Natural killer cell (primary cell): Measurements from ENCODE around the gene PSMA7. TPM values are rescaled to one million over a fixed set of nuclear protein-coding genes. Genes with fewer than 3 reads are reported as not detected.

ENCODE experiments used
- ATAC-seq, 3 donors: fragments of 150-1000 bp in 2 of 3; fragments of 200-7000 bp in 1 of 3; cut with Tn5 transposase; 1 replicate in 1 of 3; 2 replicates in 2 of 3; pipeline ENCODE4 v1.10.0; 2021; ENCODE audit warnings: mild to moderate bottlenecking in 2 of 3, moderate library complexity in 2 of 3
- DNase-seq, 2 donors: peaks; one replicate each; pipeline versions ENCODE4 v3.0.0 to v3.0.0-alpha.2; 2013 to 2021; ENCODE audit warnings: mixed read lengths in 1 of 2
- H3K27ac ChIP-seq: one replicate; pipeline ENCODE4 v1.5.1; 2013; ENCODE audit warnings: mild to moderate bottlenecking, low read length
- H3K27me3 ChIP-seq: one replicate; pipeline ENCODE4 v1.6.1; 2013; ENCODE audit warnings: low read length; ENCODE audit not compliant: control insufficient read depth, insufficient read depth
- H3K36me3 ChIP-seq: one replicate; pipeline ENCODE4 v1.6.1; 2013; ENCODE audit warnings: low read length; ENCODE audit not compliant: control insufficient read depth, insufficient read depth
- H3K4me1 ChIP-seq: one replicate; pipeline ENCODE4 v1.6.1; 2013; ENCODE audit warnings: low read length; ENCODE audit not compliant: control insufficient read depth, insufficient read depth
- H3K4me3 ChIP-seq: one replicate; pipeline ENCODE4 v1.5.1; 2013; ENCODE audit warnings: low read length
- H3K9me3 ChIP-seq: one replicate; pipeline ENCODE4 v1.6.1; 2013; ENCODE audit warnings: low read length; ENCODE audit not compliant: control insufficient read depth, insufficient read depth
- H3K27ac Mint-ChIP-seq, 2 donors: one replicate each; pipeline ENCODE4 v1.8.0; 2022; ENCODE audit warnings: mild to moderate bottlenecking in 2 of 2, mixed read lengths in 2 of 2, moderate library complexity in 1 of 2
- H3K27me3 Mint-ChIP-seq, 2 donors: one replicate each; pipeline ENCODE4 v1.8.0; 2022; ENCODE audit warnings: low read depth in 2 of 2, mixed read lengths in 2 of 2
- H3K36me3 Mint-ChIP-seq: one replicate; pipeline ENCODE4 v1.8.0; 2022; ENCODE audit warnings: mixed read lengths
- H3K4me1 Mint-ChIP-seq, 2 donors: one replicate each; pipeline ENCODE4 v1.8.0; 2022; ENCODE audit warnings: mixed read lengths in 2 of 2
- H3K4me3 Mint-ChIP-seq: one replicate; pipeline ENCODE4 v1.8.0; 2022; ENCODE audit warnings: mild to moderate bottlenecking, moderate library complexity, mixed read lengths
- H3K9me3 Mint-ChIP-seq, 2 donors: one replicate each; pipeline ENCODE4 v1.8.0; 2022; ENCODE audit warnings: mixed read lengths in 2 of 2
- CTCF ChIP-seq: fragments of 200-600 bp; IDR thresholded peaks from one replicate; pipeline ENCODE4 v1.8.0; 2022; ENCODE audit warnings: antibody characterized with exemption
- WGBS: methylation state at CpG from one replicate; pipeline ENCODE4 v1.1.7; 2013; ENCODE audit warnings: missing lambda C conversion rate; ENCODE audit not compliant: insufficient coverage; 5-methylcytosine and 5-hydroxymethylcytosine counted together
- intact Hi-C: fragments of 100-400 bp; cut with micrococcal nuclease; formaldehyde crosslinking; loops from one replicate; pipeline ENCODE4 v1.14.2; 2022
- total RNA-seq, 4 donors: library from RNA; stranded (reverse); fragments of 120-200 nt in 1 of 4; gene quantifications; one replicate each; pipeline versions ENCODE4 v1.2.3 to v1.2.4, GENCODE V29; 2013 to 2022

Gene PSMA7
- total RNA-seq, 3 donors from 2014 or later (not counting 1 experiment from before 2014, with no cell fraction given), result 154 to 177 (median 168) TPM

GRCh38 chr20:62179162-62179504 is 35.9 kb upstream of the PSMA7 start:
- TF ChIP-seq CTCF, result no peak
- DNase-seq (no peak), ATAC-seq (no peak)
- over 99% methylated on average over 14 of the region's 14 CpGs for WGBS
- no peaks in the 10 kb centered on the region for H3K27me3 Mint-ChIP-seq
- no peak overlapping the region for H3K27ac Mint-ChIP-seq
- H3K36me3 Mint-ChIP-seq, result no peaks in the 10 kb centered on the region
- H3K9me3 ChIP-seq, result no peaks in the 10 kb centered on the region
- H3K4me1 Mint-ChIP-seq, result peaks cover 14 to 18% of the 10 kb centered on the region in 2 donors
- H3K4me1 ChIP-seq, result peaks cover 10% of the 10 kb centered on the region
- H3K4me3 ChIP-seq, result no peak overlapping the region
- intact Hi-C loops, result no loop called here
- H3K27ac ChIP-seq, result no peak overlapping the region
- no peaks in the 10 kb centered on the region for H3K27me3 ChIP-seq
- H3K36me3 ChIP-seq, result peaks cover 2% of the 10 kb centered on the region
- H3K4me3 Mint-ChIP-seq, result no peak overlapping the region
- no peaks in the 10 kb centered on the region for H3K9me3 Mint-ChIP-seq

GRCh38 chr20:62178316-62179161 is 35.3 kb upstream of the PSMA7 start:
- H3K27me3 Mint-ChIP-seq, result no peaks in the 10 kb centered on the region
- no peak overlapping the region for H3K27ac Mint-ChIP-seq
- Histone ChIP-seq H3K4me3 (no peak overlapping the region), H3K27ac (no peak overlapping the region), H3K36me3 (peaks cover 2% of the 10 kb centered on the region), H3K9me3 (no peaks in the 10 kb centered on the region), H3K27me3 (no peaks in the 10 kb centered on the region), H3K4me1 (peaks cover 4% of the 10 kb centered on the region)
- no peaks in the 10 kb centered on the region for H3K9me3 Mint-ChIP-seq
- no peak for DNase-seq
- peaks cover 11 to 12% of the 10 kb centered on the region in 2 donors for H3K4me1 Mint-ChIP-seq
- WGBS, result 95% methylated on average over 14 of the region's 19 CpGs
- intact Hi-C loops, result no loop called here
- TF ChIP-seq CTCF, result no peak
- no peak for ATAC-seq
- no peak overlapping the region for H3K4me3 Mint-ChIP-seq
- H3K36me3 Mint-ChIP-seq, result no peaks in the 10 kb centered on the region

GRCh38 chr20:62177307-62177706 is 34.1 kb upstream of the PSMA7 start:
- DNase-seq, result no peak
- Mint-ChIP-seq H3K27me3 (no peaks in the 10 kb centered on the region), H3K27ac (no peak overlapping the region), H3K9me3 (no peaks in the 10 kb centered on the region), H3K36me3 (no peaks in the 10 kb centered on the region), H3K4me3 (no peak overlapping the region), H3K4me1 (peaks cover 7% of the 10 kb centered on the region in 2 donors)
- no peak for TF ChIP-seq CTCF
- no peaks in the 10 kb centered on the region for H3K4me1 ChIP-seq
- no peak for ATAC-seq
- H3K4me3 ChIP-seq, result no peak overlapping the region
- 99% methylated on average over 9 of the region's 9 CpGs for WGBS
- no peak overlapping the region for H3K27ac ChIP-seq
- intact Hi-C loops, result no loop called here
- no peaks in the 10 kb centered on the region for H3K9me3 ChIP-seq
- peaks cover 2% of the 10 kb centered on the region for H3K36me3 ChIP-seq
- no peaks in the 10 kb centered on the region for H3K27me3 ChIP-seq

GRCh38 chr20:62176866-62177265 is 33.7 kb upstream of the PSMA7 start:
- ATAC-seq (no peak), DNase-seq (no peak)
- H3K36me3 ChIP-seq, result peaks cover 2% of the 10 kb centered on the region
- intact Hi-C loops, result no loop called here
- TF ChIP-seq CTCF, result no peak
- H3K27ac Mint-ChIP-seq, result no peak overlapping the region
- H3K4me3 ChIP-seq, result no peak overlapping the region
- H3K27ac ChIP-seq, result no peak overlapping the region
- no peaks in the 10 kb centered on the region for H3K4me1 ChIP-seq
- H3K4me3 Mint-ChIP-seq, result no peak overlapping the region
- H3K9me3 Mint-ChIP-seq, result no peaks in the 10 kb centered on the region
- no peaks in the 10 kb centered on the region for H3K9me3 ChIP-seq
- no peaks in the 10 kb centered on the region for H3K27me3 ChIP-seq
- peaks cover 3% of the 10 kb centered on the region in 2 donors for H3K4me1 Mint-ChIP-seq
- H3K27me3 Mint-ChIP-seq, result no peaks in the 10 kb centered on the region
- H3K36me3 Mint-ChIP-seq, result no peaks in the 10 kb centered on the region
- WGBS, result 97% methylated on average over 15 of the region's 15 CpGs
